Measurements from ENCODE around the gene TRAFD1.
"Not testable (repeated sequence)": the region's sequence is repeated elsewhere in the genome, so short reads cannot be mapped to it uniquely, and the experiment has no call there.

TRAFD1 gene

DNA sequence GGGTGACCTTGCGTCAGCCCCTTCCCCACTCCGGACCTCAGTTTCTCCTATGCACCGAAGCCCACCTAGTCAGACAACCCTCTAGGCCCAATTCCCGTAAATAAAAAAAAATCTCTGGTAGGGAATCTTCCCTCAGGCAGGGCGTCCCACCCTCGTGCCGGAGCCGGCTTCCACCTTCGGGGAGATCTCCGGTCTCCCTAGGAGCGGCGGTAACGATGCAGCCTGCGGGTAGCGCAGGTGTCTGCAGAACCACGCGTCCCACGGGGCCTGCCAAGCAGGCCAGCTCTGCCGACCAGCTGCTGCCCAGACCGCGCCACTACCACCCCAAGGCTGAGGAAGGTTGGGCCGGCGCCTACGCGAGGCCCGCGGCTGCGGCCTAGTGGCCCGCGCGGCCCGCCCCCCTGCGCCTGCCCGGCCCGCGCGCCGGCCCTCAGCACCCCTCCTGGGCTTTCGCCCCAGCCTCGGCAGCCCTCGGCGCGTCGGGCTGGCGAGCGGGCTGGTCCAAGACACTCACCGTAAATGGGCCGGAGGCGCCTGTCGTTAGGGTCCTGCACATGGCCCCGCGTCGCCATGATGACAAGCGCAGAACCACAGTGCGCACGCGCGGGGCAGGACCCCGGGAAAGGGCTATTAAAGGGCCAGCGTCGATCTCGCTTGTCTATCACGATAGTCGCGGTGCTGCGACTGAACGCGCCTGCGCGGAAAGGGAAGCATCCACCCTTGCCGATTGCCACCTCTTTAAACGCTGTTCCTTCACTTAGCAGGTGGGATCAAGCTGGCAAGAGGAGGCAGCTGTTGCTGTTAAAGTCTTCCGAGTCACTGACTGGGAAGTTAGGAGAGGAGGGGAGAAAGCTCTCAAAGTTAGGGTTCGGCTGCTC, 16.9 kb upstream of the TRAFD1 start, which contains the start of gene NAA25:
Gene NAA25 (minus strand): TSS at position 582 of the 878 bp plus-strand sequence. CDS start 10 bp downstream, at position 572.
- H3K4me3 Mint-ChIP-seq = peak within 1 kb of the TSS; percentile 98
- no peaks in the 10 kb centered on the region for H3K9me3 Mint-ChIP-seq (ENCODE audit: low read depth)
- H3K27me3 Mint-ChIP-seq = no peaks in the 10 kb centered on the region
- H3K4me1 Mint-ChIP-seq (ENCODE audit: low read depth) = peaks cover 50% of the 10 kb centered on the region
- peak within 1 kb of the TSS; percentile 100 for H3K27ac Mint-ChIP-seq
- peaks cover 13% of the 10 kb centered on the region for H3K36me3 Mint-ChIP-seq

GRCh38 chr12:112110787-112111662, 14.3 kb upstream of the TRAFD1 start:
- H3K4me3 Mint-ChIP-seq; H3K36me3 Mint-ChIP-seq; H3K27me3 Mint-ChIP-seq; H3K9me3 Mint-ChIP-seq (ENCODE audit: low read depth): not testable (repeated sequence)
- peaks cover 30% of the 10 kb centered on the region for H3K4me1 Mint-ChIP-seq (ENCODE audit: low read depth)
- peak overlapping the region; percentile 34 for H3K27ac Mint-ChIP-seq

GRCh38 chr12:112111931-112112330, 13.4 kb upstream of the TRAFD1 start:
- Mint-ChIP-seq H3K36me3 (peaks cover 5% of the 10 kb centered on the region), H3K4me3 (no peak overlapping the region), H3K27ac (peak overlapping the region; percentile 12), H3K4me1 (ENCODE audit: low read depth) (peaks cover 29% of the 10 kb centered on the region), H3K9me3 (ENCODE audit: low read depth) (no peaks in the 10 kb centered on the region), H3K27me3 (no peaks in the 10 kb centered on the region)

DNA sequence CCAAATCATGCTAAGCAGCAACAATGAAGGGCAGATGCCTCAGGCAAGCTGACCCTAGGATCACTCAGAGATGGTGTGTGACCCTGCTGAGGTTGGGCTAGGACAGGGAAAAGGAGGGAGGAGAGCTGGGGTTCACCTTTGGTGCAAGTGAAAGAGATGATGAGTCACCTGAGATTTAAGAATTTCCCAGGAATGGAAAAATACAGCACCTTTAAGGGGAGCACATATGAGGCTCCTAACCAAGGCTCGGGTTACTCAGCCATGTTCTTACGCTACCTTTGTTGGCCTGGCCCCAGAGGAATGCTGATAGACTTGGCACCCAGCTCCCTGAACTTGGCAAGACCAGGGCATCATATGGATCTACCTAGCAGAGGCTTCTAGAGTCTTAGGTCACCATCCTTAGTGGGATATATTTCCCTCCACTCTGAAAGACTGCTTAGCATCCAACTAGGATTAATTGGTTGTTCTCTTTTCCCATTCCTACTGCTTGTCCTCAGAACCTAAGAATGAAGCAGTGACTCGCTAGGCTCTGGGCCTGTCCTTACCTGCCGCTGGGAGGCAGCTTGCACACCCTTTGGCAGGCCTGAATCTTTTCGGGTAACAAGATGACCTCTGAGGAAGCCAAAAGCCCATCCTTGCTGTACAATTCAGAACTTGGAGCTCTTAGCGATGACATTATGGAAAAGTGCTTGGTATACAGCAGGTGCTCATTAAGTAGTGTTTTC, 12.8 kb upstream of the TRAFD1 start:
- H3K4me1 Mint-ChIP-seq (ENCODE audit: low read depth) = peaks cover 24% of the 10 kb centered on the region
- no peak overlapping the region for H3K4me3 Mint-ChIP-seq
- no peaks in the 10 kb centered on the region for H3K9me3 Mint-ChIP-seq (ENCODE audit: low read depth)
- H3K36me3 Mint-ChIP-seq = peaks cover under 1% of the 10 kb centered on the region
- H3K27me3 Mint-ChIP-seq = no peaks in the 10 kb centered on the region
- no peak overlapping the region for H3K27ac Mint-ChIP-seq

DNA sequence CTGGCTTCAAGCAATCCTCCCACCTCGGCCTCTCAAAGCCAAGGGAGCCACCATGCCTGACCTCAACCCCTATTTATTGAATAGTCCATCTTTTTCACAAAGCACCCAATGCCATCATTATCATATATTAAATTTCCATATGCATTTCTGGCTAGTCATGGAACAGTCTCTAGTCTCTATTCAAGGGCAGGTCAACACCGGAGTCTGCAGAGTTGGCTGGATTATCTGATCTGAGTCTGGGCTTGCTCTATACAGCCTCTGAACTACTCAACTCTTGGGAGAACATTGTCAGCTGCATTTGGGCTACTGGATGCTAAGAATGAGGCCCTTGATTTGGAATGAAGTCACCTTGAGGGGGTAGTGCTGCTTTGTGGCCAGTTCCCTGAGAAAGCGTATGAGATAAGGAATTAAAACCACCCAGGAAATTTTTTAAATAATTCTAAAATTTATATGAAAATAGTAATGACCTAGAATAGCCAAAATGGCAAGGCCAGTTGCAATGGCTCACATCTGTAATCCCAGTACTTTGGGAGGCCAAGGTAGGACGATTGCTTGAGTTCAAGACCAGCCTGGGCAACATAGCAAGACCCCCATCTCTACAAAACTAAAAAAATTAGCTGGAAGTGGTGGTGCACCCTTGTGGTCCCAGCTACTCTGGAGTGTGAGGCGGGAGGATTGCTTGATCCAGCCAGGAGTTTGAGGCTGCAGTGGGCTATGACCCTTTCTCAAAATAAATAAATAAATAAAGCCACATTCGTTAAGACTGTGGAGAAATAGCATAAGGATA, 9.9 kb upstream of the TRAFD1 start:
- H3K27me3 Mint-ChIP-seq = no peaks in the 10 kb centered on the region
- H3K4me1 Mint-ChIP-seq (ENCODE audit: low read depth) = peaks cover 14% of the 10 kb centered on the region
- H3K36me3 Mint-ChIP-seq = no peaks in the 10 kb centered on the region
- no peak overlapping the region for H3K27ac Mint-ChIP-seq
- no peaks in the 10 kb centered on the region for H3K9me3 Mint-ChIP-seq (ENCODE audit: low read depth)
- H3K4me3 Mint-ChIP-seq = no peak overlapping the region

GRCh38 chr12:112116232-112117060, 8.9 kb upstream of the TRAFD1 start:
- Mint-ChIP-seq H3K36me3 (no peaks in the 10 kb centered on the region), H3K27me3 (peaks cover 2% of the 10 kb centered on the region), H3K4me3 (no peak overlapping the region), H3K9me3 (ENCODE audit: low read depth) (no peaks in the 10 kb centered on the region), H3K4me1 (ENCODE audit: low read depth) (peaks cover 12% of the 10 kb centered on the region), H3K27ac (peak overlapping the region; percentile 75)

DNA sequence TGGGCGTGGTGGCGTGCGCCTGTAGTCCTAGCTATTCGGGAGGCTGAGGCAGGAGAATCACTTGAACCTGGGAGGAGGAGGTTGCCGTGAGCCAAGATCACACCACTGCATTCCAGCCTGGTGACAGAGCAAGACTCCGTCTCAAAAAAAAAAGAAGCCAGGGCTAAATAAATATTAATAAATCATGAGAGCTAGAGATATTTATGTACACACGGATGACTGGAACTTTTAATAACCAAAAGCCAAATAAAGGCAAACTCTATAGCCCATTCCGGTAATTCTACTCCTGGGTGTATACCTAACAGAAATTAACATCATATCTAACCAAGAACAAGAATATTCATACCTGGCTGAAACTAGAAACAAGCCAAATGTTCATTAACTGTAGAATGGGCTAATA, 7.7 kb upstream of the TRAFD1 start:
- no peak overlapping the region for H3K27ac Mint-ChIP-seq
- H3K27me3 Mint-ChIP-seq = peaks cover 2% of the 10 kb centered on the region
- H3K4me1 Mint-ChIP-seq (ENCODE audit: low read depth) = peaks cover 8% of the 10 kb centered on the region
- H3K9me3 Mint-ChIP-seq (ENCODE audit: low read depth) = no peaks in the 10 kb centered on the region
- no peaks in the 10 kb centered on the region for H3K36me3 Mint-ChIP-seq
- H3K4me3 Mint-ChIP-seq = no peak overlapping the region

DNA sequence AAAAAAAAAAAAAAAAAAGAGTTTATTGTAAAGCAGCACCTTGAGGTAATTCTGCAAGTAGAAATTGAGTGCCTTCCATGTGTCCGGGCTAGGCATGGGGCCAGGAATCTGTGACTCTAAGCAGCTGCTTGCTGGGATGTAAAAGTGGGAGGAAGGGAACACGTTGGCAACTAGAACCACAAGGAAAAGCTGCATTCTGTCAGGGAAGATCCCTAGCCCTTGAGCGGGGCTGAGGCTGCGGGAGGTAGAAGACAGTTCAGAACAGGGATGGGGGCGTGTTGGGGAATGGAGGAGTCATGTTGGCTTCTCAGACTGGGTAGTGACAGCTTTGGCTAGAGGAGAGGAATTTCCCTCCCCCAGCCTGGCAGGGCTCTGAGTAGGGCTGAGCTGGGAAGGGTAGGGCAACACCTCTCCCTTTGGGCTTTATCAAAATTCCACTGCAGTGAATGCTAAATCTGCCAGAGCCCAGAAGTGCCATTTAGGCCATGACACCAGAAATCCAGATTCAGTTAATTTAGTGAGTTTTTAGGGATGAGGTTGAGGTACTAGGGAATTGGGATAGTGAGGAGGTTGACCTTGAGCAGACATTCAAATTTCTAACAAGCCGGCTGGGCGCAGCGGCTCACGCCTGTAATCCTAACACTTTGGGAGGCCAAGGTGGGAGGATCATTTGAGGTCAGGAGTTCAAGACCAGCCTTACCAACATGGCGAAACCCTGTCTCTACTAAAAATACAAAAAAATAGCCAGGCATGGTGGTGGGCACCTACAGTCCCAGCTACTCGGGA, 3.4 kb upstream of the TRAFD1 start:
- Mint-ChIP-seq H3K4me3 (no peak overlapping the region), H3K9me3 (ENCODE audit: low read depth) (no peaks in the 10 kb centered on the region), H3K27me3 (peaks cover 2% of the 10 kb centered on the region), H3K4me1 (ENCODE audit: low read depth) (peaks cover 14% of the 10 kb centered on the region), H3K27ac (no peak overlapping the region), H3K36me3 (peaks cover 2% of the 10 kb centered on the region)

DNA sequence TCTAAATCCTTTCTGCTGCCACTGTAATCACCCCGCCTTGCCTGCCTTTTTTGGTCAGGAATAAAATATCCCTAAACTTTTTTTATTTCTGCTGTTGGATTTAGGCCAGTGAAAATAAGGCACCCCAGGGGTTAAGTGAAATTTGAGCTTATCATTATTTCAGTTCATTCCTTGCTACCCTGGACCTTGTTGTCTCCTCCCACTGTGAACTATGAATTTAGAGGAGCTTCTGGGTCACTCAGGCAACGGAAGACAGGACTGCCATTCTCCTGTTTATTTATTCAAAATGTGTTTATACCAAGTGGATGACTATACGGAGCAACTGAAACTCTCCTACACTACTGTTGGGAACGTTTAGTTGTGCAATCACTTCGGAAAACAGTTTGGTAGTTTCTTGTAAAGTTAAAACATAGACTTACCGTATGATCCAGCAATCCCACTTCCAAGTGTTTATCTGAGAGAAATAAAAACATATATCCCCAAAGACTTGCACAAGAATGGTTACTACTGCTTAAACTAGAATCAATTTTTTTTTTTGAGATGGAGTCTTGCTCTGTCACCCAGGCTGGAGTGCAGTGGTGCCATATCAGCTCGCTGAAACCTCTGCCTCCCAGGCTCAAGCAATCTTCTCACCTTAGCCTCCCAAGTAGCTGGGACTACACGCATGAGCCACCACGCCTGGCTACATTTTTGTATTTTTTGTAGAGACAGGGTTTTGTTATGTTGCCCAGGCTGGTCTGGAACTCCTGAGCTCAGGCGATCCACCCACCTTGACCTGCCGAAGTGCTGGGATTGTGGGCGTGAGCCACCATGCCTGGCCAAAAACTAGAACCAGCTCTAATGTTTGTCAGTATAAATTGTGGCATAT, 2.3 kb upstream of the TRAFD1 start:
- Mint-ChIP-seq H3K9me3 (ENCODE audit: low read depth) (no peaks in the 10 kb centered on the region), H3K4me3 (no peak overlapping the region), H3K27me3 (peaks cover 2% of the 10 kb centered on the region), H3K4me1 (ENCODE audit: low read depth) (peaks cover 19% of the 10 kb centered on the region), H3K27ac (no peak overlapping the region), H3K36me3 (peaks cover 4% of the 10 kb centered on the region)

- H3K9me3 Mint-ChIP-seq (ENCODE audit: low read depth) = no peaks in the 10 kb centered on the region
- peaks cover 4% of the 10 kb centered on the region for H3K36me3 Mint-ChIP-seq
- H3K27ac Mint-ChIP-seq = peak overlapping the region; percentile 79
- peak overlapping the region; percentile 85 for H3K4me3 Mint-ChIP-seq
- H3K27me3 Mint-ChIP-seq = peaks cover 2% of the 10 kb centered on the region
- peaks cover 33% of the 10 kb centered on the region for H3K4me1 Mint-ChIP-seq (ENCODE audit: low read depth)
Observed at GRCh38 chr12:112124918-112125249, 476 bp upstream of the TRAFD1 start.

DNA sequence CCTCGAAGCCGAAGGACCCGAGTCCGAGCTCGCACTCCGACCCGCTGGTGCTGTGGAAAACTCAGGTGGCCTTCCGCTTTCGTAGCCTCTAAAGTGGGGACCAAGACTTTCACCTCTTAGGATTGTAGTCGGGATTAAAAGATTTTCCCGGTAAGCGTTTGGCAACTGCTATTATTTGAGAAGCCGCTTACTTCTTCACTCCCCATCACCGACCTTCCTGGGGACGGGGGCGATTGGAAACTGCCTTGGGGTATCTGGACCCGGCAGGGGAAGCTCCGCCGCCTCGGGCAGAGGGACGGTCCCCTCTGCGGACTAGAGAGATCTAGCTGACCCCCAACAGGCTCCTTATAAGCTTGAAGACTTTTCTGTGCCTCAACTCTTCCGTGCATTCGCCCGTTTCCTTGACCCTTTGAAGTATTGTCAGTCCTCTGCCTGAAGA, 659 bp downstream of the TRAFD1 start:
- Mint-ChIP-seq H3K4me3 (peak overlapping the region; percentile 89), H3K9me3 (ENCODE audit: low read depth) (no peaks in the 10 kb centered on the region), H3K36me3 (peaks cover 4% of the 10 kb centered on the region), H3K4me1 (ENCODE audit: low read depth) (peaks cover 42% of the 10 kb centered on the region), H3K27me3 (no peaks in the 10 kb centered on the region), H3K27ac (peak overlapping the region; percentile 96)

DNA sequence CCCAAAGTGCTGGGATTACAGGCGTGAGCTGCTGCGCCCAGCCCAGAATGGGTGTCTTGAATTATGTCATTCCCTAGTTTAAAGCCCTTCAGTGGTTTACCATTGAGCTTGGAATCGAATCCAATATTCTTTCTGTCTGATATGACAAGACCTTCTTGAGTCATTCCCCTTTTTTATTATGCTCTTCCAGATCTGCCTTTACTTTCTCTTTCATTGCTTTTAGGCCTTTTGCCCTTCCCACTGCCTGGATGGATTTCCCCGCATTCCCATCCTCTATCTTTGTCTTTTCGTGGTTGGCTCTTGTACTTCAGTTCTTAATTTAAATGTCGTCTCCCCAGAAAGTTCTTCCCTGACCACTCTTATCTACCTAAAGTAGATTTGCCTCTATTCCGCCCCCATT, 1.6 kb downstream of the TRAFD1 start:
- Mint-ChIP-seq H3K4me1 (ENCODE audit: low read depth) (peaks cover 51% of the 10 kb centered on the region), H3K4me3 (peak overlapping the region; percentile 89), H3K9me3 (ENCODE audit: low read depth) (no peaks in the 10 kb centered on the region), H3K36me3 (peaks cover 4% of the 10 kb centered on the region), H3K27ac (peak overlapping the region; percentile 96), H3K27me3 (no peaks in the 10 kb centered on the region)

Data from activated naive CD8-positive, alpha-beta T cell (primary cell).